GM18519 (cell line): ENCODE results near the gene ERRFI1.

ENCODE experiments used
- ATAC-seq: cut with Tn5 transposase; IDR thresholded peaks from one replicate; pipeline ENCODE4 v1.9.1; 2021; ENCODE audit warnings: mild to moderate bottlenecking, moderate library complexity; ENCODE audit not compliant: unreplicated experiment, low FRiP score

The ERRFI1 gene

DNA sequence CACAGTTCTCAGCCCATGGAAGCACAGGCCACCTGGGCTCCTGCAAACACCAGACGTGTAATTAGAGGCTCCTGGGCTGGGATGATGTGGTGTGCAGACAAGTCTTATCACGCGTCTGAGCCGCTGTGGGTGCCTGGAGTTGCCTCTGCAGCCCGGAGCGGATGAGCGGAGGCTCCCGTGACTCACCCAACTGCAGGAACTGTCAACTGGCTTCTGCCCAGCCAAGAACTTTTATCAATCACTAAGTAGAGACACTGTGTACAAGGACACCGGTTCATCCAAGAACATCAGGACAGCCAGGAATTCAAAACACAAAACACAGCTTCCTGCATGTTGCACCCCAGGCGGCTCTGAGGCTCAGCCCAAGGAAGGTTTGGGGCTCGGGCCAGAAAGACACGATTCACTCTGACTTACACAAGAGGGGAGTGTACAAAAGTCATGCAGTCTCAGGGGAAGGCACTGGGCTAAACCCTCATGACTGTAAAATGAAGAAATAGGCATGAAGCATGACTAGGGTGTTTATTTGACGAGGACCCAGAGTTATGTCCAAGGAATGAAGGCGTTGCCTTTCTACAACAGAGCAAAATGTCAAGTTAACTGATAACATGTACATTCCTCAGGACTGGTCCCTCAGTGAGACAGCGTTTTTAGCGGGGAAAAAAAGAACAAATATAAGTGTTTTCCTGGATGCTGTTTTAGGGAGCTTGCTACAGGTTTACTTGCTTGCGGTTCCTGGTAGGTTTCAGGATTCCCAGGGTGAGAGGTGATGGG lies 21.1 kb downstream of the ERRFI1 start:
- ATAC-seq, result no peak

DNA sequence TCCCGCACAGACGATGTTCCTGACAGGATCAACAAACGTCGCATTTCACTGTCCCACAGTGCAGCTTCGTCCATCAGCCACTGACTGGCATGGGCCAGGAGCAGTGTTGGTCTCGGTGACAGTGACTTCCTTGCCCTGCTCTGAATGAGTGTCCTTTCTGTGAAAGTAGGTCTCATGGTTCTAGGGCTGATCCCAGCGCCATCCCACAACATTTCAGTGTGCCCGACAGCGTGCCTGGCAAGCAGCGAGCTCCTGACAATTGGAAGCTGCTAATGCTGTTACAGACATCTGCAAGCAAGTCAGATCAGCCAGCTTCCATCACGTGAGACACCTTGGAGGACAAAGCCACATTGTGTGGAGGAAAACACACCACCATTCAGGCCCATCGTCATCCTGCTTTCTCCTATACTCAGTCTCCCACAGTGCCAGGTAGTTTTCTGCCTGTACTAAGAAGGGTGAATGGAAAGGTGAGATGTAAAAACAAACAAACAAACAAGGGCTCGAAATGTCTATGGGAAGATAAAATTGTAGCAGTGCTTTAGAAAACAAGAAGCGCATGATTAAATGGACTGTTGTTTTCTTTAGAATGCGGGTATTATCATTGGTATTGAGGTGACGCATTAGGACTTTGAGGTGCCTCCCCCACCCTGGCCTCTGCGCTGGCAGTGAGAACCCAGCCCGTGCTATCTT lies 21.9 kb downstream of the ERRFI1 start:
- ATAC-seq, result no peak

DNA sequence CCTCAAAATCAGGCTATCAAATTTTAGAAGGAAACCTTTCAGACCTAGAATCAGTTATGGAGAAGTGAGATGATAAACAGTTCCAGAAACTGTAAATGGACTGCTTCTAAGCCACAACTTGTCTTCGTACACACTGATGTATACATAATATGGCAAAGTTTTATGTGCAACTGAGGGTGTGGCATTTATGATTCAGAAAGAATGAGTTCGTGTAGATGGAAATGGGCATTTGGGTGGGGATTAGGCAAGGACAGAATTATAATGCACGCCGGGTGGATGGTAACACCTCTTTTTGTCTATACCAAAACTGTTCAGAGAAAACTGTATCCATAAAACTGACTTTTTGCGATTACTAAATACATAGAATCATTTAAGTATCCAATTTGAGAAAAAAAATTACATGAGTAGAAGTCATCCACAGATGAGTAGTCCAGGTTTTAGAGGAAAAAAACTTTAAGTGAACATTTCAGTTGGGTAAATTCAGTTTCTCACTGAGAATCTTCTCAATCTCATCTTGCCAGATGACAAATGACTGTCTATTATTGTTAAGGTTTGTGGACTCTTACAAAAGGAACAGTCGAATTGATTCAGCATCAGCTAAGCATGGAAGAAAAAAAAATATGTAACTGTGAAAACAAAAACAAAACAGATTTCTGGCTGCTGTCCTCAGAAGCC lies 22.5 kb downstream of the ERRFI1 start:
- ATAC-seq, result no peak

DNA sequence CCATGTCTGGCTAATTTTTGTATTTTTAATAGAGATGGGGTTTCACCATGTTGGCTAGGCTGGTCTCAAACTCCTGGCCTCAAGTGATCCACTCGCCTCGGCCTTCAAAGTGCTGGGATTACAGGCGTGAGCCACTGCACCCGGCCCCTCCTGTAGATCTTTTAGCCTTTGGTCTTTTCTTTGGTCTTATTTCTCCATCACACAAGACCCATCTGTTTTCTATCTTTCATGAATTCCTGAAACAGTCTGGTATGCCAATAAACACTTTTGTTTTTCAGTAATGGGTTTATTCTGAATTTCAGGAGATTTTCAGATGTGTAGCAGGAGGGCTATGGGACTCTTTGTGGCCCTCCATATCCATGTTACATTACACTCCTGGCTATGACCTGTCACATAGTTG lies 23.2 kb downstream of the ERRFI1 start:
- no peak for ATAC-seq

DNA sequence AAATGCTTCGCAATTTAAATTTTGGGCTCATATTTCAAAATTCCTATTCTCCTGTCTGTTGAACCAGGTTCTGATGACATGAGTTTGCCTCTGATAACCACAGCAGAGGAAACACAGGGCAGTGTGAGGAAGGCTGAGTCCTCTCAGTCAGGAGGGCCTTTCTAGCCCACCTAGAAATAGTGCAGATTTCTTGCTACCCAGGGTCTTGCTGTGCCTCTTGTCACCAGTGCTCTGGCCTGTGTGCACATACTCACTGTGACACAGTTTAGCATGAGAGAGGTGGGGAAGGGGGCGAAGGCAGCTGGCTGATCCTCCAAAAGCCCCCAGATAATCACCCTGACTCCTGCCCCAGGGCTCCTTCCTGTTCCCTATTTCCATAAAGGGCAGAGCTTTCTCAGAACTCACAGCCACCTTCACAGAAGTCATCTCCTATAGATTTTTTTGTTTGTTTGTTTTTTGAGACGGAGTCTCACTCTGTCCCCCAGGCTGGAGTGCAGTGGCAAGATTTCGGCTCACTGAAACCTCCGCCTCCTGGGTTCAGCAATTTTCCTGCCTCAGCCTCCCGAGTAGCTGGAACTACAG lies 23.7 kb downstream of the ERRFI1 start:
- ATAC-seq, result no peak

DNA sequence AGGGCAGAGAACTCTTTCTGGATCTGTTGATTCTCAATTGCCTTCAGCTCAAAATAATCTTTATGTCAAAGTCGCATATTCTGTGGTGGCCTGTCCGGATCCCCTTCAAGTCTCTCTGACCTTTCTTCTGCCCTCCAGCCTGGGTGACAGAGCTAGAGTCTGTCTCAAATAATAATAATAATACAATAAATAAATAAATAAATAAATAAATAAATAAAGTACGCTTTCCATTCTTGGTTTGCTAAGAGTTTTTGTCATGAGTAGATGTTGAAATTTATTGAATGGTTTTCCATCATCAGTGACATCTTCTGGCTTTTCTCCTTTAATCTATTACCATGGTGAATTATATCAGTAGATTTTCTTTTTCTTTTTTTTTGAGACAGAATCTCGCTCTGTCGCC lies 30.7 kb downstream of the ERRFI1 start:
- no peak for ATAC-seq

DNA sequence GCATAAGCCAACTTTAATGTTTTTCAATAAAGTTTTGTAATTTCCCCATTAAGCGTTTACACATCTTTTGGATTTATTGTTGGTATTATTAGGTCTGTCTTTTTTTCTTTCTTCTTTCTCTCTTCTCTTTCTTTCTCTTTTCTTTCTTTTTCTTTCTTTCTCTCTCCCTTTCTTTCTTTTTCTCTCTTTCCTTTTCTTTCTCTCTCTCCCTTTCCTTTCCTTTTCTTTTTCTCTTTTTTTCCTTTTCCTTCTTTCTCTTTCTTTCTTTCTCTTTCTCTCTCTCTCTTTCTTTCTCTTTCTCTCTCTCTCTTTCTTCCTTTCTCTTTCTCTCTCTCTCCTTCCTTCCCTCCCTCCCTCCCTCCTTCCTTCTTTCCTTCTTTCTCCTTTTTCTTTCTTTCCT lies 31.3 kb downstream of the ERRFI1 start:
- no peak for ATAC-seq

DNA sequence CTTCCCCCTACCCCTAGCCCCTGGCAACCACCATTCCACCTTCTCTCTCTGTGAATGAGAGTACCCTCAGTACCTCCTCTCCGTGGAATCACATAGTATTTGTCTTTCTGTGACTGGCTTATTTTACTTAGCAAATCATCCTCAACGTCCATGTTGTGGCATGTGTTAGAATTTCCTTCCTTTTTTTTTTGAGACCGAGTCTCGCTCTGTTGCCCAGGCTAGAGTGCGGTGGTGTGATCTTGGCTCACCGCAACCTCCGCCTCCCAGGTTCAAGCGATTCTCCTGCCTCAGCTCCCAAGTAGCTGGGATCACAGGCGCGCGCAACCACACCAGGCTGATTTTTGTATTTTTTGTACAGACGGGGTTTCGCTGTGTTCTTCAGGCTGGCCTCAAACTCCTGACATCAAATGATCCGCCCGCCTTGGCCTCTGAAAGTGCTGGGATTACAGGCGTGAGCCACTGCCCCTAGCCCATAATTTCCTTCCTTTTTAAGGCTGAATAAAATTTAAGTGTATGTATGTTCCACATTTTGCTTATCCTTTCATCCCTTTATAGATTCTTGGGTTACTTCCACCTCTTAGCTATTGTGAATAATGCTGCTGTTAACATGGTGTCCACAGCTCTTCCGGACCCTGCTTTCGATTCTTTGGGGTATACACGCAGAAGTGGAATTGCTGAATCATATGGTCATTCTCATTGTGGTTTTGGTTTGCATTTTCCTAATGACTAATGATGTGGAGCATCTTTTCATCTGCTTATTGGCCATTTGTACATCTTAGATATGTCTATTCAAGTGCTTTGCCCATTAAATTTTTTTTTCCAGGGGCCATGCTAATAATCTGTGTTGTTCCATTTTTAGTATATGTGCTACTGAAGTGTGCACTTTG lies 32.3 kb downstream of the ERRFI1 start:
- ATAC-seq, result no peak

DNA sequence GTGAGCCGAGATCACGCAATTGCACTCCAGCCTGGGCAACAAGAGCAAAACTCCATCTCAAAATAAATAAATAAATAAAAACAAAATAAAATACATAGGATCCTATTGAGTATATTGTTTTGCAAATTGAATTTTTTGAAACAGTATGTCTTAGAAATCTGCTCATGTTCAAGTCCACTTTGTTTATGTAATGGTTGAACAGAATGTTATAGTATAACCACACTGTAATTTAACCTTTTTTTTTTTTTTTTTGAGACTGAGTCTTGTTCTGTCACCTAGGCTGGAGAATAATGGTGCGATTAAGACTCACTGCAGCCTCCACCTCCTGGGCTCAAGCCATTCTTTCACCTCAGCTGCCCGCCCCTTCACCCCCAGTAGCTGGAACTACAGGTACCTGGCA lies 33.2 kb downstream of the ERRFI1 start:
- ATAC-seq, result no peak

DNA sequence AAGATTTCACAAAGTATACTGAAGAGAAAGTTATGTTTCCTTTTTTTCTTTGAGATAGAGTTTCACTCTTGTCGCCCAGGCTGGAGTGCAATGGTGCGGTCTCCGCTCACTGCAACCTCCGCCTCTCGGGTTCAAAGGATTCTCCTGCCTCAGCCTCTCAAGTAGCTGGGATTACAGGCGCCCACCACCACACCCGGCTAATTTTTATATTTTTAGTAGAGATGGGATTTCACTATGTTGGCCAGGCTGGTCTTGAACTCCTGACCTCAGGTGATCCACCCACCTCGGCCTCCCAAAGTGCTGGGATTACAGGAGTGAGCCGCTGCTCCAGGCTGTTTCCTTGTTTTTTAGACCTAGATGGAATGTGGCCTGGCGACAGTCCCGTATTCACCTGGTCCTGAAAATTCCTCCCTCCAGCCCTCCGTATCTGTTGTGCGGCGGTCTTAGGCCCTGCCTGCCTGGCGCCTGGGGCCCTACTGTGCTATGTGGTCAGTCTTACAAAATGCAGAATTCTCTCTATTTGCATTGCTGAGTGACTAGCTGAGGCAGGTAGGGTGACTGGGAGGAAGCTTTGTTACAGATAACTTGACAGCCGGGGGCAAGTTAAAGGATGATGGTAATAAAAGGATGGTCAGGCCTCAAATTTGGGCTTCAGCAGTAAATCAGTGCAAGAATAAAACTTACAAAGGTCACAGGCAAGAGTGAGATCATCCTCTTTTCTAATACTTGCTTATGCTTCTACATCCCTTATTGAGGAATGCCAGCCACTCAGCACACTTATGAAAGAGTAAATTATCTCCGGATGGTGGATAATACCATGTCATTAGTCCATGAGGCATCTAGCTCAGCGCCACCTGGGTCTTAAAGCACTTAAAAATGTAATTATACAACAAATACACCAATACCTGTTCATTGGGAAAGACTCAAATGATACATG lies 34.3 kb downstream of the ERRFI1 start:
- ATAC-seq, result no peak

DNA sequence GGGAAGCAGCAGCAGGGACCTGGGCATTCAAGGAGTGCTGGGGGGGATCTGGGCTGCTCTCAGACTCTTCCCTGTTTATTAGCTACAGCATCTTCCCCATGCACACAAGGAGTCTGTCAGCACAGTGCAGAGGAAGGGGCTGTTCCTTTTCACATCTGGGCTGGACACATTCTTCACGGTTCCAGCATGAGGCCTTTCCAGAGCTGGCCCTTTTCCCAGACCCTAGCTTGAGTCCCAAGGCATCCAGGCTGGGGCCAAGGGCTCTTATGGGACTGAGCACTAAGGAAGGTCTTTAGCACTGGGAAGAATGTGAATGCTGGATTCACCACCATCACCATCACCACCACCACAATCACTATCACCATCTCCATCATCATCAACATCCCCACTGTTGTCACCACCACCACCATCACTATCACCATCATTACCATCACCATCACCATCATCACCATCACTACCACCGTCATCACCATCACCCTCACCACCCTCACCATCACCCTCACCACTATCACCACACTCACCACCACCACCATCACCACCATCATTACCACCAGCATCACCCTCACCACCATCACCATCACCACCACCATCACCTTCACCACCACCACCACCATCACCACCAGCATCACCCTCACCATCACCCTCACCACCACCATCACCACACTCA lies 36.2 kb downstream of the ERRFI1 start:
- ATAC-seq, result no peak

DNA sequence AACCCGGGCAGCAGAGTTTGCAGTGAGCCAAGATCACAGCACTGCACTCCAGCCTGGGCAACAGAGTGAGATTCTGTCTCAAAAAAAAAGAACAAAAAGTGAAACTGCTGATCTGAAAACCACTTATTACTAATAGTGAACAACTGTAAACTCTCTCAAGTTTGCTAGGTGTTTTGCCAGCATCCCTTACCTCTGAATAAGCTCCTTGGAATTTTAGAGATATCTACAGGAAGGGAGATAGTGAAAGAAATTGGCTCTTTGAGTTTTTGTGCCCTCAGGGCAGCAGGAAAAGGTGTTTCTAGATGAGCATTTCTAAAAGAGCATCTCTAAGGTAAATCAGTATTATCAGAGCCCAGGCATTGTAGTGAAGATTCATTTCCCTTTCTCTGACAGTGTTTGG lies 37.5 kb downstream of the ERRFI1 start:
- ATAC-seq, result no peak

DNA sequence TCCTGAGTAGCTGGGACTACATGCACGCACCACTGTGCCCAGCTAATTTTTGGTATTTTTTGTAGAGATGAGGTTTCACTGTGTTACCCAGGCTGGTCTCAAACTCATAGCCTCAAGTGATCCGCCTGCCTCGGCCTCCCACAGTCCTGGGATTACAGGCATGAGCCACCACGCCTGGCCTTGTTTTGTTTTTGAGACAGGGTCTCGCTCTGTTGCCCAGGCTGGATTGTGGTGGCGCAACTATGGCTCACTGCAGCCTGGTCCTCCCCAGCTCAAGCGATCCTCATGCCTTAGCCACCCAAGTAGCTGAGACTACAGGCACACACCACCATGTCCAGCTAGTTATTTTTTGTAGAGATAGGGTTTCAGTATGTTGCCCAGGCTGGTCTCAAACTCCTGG lies 38.6 kb downstream of the ERRFI1 start:
- ATAC-seq, result no peak

DNA sequence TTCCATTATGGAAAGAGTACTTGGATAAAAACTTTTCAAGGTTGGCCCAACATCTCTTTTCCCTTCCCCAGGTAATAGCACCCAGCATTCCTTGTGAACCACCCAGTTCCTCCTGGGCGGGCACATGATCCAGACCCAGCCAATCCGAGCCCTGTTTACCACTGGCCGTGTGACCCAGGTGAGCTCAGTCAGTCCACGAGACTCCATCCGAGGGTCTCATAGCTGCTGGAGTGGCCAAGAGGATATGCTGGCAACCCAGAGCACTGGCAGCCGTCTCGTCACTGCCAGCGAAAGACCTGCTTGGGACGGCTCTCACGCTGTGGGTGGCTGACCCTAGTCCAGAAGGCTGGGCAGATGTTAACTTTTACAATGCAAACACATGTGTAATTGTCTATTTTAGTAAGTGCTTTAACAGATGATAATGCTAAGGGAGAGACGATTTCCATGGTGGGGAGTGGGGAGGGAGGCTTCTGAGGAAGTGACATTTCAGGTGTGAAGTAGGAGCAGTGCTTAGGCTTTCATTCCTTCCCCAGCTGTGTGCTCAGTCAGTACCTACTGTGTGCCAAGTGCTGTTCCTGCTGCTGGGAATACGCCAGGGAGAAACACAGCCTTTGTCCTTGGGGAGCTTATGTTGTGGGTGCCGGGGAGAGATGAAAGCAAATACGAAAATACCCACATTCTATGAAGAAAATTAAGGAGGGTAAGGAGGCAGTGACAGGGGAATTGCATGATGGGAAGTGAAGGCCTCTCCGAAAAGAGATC lies 40.1 kb downstream of the ERRFI1 start:
- ATAC-seq, result no peak

DNA sequence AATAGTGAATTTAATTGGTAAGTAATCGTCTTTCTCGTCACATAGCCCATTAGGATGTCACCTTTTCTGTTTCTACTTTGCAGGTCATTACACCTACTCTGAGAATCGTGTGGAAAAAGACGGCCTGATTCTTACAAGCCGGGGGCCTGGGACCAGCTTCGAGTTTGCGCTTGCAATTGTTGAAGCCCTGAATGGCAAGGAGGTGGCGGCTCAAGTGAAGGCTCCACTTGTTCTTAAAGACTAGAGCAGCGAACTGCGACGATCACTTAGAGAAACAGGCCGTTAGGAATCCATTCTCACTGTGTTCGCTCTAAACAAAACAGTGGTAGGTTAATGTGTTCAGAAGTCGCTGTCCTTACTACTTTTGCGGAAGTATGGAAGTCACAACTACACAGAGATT lies 41.3 kb downstream of the ERRFI1 start:
- ATAC-seq, result no peak

DNA sequence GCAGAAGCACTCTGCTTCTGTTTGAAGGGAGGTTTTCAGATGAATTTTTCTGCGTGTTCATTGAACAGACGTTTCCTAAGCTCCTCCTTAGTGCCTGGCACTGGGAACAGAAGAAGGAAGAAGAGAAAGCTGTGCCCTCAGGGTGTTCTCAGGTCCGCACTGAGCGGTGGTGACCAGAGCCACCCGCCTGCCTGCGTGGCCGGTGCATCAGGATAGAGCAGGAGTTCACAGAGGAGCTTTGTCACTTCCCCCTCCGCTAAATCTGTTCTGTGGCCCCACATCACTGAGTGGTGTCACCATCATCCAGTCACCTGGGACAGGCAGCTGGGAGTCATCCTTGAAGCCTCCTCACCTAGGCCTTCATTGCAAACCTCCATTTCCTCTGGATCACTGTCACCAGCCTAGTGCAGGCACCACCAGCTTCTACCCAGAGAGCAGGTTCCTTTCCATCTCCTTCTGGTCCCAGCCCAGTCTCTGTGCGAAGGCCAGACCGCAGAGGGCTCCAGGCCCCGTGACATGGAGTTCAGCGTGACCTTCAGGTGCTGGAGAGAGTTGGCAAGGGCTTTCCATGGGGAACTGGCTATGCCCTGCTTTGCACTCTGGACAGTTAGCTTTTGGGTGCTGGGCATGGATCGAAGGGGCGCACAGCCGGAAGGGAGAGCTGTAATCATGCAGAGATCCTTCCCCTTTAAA lies 42.9 kb downstream of the ERRFI1 start:
- ATAC-seq, result no peak

DNA sequence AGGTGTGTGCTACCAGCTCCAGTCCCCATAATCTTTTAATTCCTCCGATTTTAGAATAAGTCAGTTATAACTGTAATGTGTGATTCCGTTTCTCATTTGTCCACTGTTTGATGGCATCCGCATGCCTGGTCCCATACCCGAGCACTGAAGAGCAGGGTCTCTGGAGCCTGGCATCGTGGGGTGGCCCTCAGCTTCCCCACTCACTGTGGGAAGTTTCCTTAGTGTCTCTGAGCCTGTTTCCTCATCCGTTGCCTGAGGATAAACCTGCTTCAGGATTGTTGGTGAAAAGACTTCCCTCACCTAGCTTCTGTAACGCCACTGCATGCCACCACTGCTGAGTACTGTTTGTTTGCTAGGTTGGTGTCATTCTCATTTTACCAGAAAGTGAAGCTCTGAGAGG lies 45.1 kb downstream of the ERRFI1 start:
- no peak for ATAC-seq
